Neural cell (in vitro differentiated cells): ENCODE results near the gene CHST8. TPM values are rescaled to one million over a fixed set of nuclear protein-coding genes. Genes with fewer than 3 reads are reported as not detected.

Source experiments
- H2AFZ ChIP-seq: fragments of 200-600, 300-800 bp; sonication (generic), shearing (Covaris generic); 2 replicates; pipeline ENCODE4 v1.6.0; 2014; ENCODE audit warnings: low read depth, mild to moderate bottlenecking, antibody characterized with exemption, low read length, moderate library complexity
- H3F3A ChIP-seq: fragments of 200-600 bp; shearing (Covaris generic); 2 replicates; pipeline ENCODE4 v1.6.1; 2016; ENCODE audit warnings: mild to moderate bottlenecking, moderate library complexity, mixed read lengths, antibody characterized with exemption, low read length; ENCODE audit not compliant: insufficient read depth, poor library complexity, severe bottlenecking
- H3K27ac ChIP-seq: fragments of 200-600, 300-800 bp; sonication (generic), shearing (Covaris generic); 2 replicates; pipeline ENCODE4 v1.5.1; 2014; ENCODE audit warnings: mild to moderate bottlenecking, low read length, moderate library complexity
- H3K27me3 ChIP-seq: fragments of 300-800, 200-600 bp; sonication (generic), shearing (Covaris generic); 2 replicates; pipeline ENCODE4 v1.6.0; 2014; ENCODE audit warnings: mild to moderate bottlenecking, low read depth, low read length, moderate library complexity; ENCODE audit not compliant: insufficient read depth
- H3K36me3 ChIP-seq: fragments of 300-800, 200-600 bp; sonication (generic), shearing (Covaris generic); 2 replicates; pipeline ENCODE4 v1.5.1; 2014; ENCODE audit warnings: mild to moderate bottlenecking, antibody characterized with exemption, low read length, moderate library complexity; ENCODE audit not compliant: insufficient read depth
- H3K4me2 ChIP-seq: fragments of 300-800, 200-600 bp; sonication (generic), shearing (Covaris generic); 2 replicates; pipeline ENCODE4 v1.6.0; 2014; ENCODE audit warnings: mild to moderate bottlenecking, low read length
- H3K4me3 ChIP-seq: fragments of 300-800, 200-600 bp; sonication (generic), shearing (Covaris generic); 2 replicates; pipeline ENCODE4 v1.5.1; 2014; ENCODE audit warnings: mild to moderate bottlenecking, low read length, moderate library complexity
- H3K79me2 ChIP-seq: fragments of 200-600 bp; shearing (Covaris generic); replicated peaks from 2 replicates; pipeline ENCODE4 v1.6.0; 2014; ENCODE audit warnings: mild to moderate bottlenecking, low read length, moderate library complexity; ENCODE audit not compliant: insufficient read depth
- H3K9ac ChIP-seq: fragments of 300-800, 200-600 bp; sonication (generic), shearing (Covaris generic); 2 replicates; pipeline ENCODE4 v1.6.1; 2016; ENCODE audit warnings: mild to moderate bottlenecking, low read length, mixed read lengths
- H3K9me2 ChIP-seq: fragments of 200-600 bp; shearing (Covaris generic); 2 replicates; pipeline ENCODE4 v1.6.1; 2016; ENCODE audit warnings: mild to moderate bottlenecking, low read length, mixed read lengths; ENCODE audit not compliant: insufficient read depth
- H3K9me3 ChIP-seq: fragments of 200-600, 300-800 bp; sonication (generic), shearing (Covaris generic); 2 replicates; pipeline ENCODE4 v1.6.1; 2016; ENCODE audit warnings: mild to moderate bottlenecking, mixed run types, low read length, moderate library complexity, mixed read lengths
- H4K20me1 ChIP-seq: fragments of 200-600 bp; shearing (Covaris generic); 2 replicates; pipeline ENCODE4 v1.6.1; 2016; ENCODE audit warnings: mild to moderate bottlenecking, mixed run types; ENCODE audit not compliant: insufficient read depth
- EP300 ChIP-seq: fragments of 450-650 bp; conservative IDR thresholded peaks from 2 replicates; pipeline ENCODE4 v1.6.1; 2014; ENCODE audit warnings: antibody characterized with exemption, mild to moderate bottlenecking, moderate library complexity; ENCODE audit not compliant: poor library complexity, severe bottlenecking
- MXI1 ChIP-seq: fragments of 450-650 bp; conservative IDR thresholded peaks from 2 replicates; pipeline ENCODE4 v1.6.1; 2014; ENCODE audit warnings: antibody characterized with exemption, mild to moderate bottlenecking; ENCODE audit not compliant: poor library complexity, severe bottlenecking
- POLR2AphosphoS5 ChIP-seq: IDR thresholded peaks from 2 replicates; pipeline ENCODE4 v1.6.1; 2012
- RAD21 ChIP-seq: fragments of 450-650 bp; conservative IDR thresholded peaks from 2 replicates; pipeline ENCODE4 v1.6.1; 2014; ENCODE audit warnings: antibody characterized with exemption, mild to moderate bottlenecking, moderate library complexity
- SMC3 ChIP-seq: fragments of 450-650 bp; conservative IDR thresholded peaks from 2 replicates; pipeline ENCODE4 v1.6.1; 2014; ENCODE audit warnings: antibody characterized with exemption, mild to moderate bottlenecking, moderate library complexity; ENCODE audit not compliant: poor library complexity
- polyA plus RNA-seq: library from polyadenylated mRNA; depleted of rRNA; stranded (reverse); fragments of >200 nt; gene quantifications from 2 replicates; pipeline ENCODE4 v1.2.3, GENCODE V29; 2014
- TF ChIP-seq, protein P1 (sequence below): IDR thresholded peaks from 2 replicates; pipeline ENCODE4 v1.6.1; 2012; ENCODE audit warnings: borderline replicate concordance

CHST8 gene
- polyA plus RNA-seq, 1 donor from 2014 or later: 7.1 TPM

DNA sequence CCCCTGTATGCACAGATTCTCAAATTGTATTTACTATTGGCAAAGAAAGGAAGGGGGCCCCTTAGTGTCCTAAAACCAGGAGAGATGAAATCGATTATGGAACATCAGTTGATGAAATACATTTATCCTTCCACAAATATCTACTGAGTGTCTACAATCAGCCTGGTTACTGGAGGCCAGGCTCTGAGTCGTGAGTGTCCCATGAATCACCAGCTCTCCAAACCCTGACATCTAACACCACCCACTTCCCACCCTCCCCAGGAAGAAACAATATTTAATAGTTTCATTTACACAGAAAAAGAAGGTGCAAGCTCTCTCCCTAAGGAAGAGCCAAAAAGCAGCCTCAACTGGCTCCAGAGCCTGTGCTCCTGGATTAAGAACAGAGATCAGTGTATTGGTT, 200.1 kb downstream of the CHST8 start:
- no peak overlapping the region for H3K27ac ChIP-seq
- H3K9ac ChIP-seq: no peak overlapping the region
- H4K20me1 ChIP-seq: no peaks in the 10 kb centered on the region
- no peak overlapping the region for H3K4me3 ChIP-seq
- H3K36me3 ChIP-seq: no peaks in the 10 kb centered on the region
- H3K27me3 ChIP-seq: no peaks in the 10 kb centered on the region
- H3K9me3 ChIP-seq: no peaks in the 10 kb centered on the region
- H3F3A ChIP-seq: no peaks in the 10 kb centered on the region
- no peaks in the 10 kb centered on the region for H3K79me2 ChIP-seq
- TF ChIP-seq, protein P1, sequence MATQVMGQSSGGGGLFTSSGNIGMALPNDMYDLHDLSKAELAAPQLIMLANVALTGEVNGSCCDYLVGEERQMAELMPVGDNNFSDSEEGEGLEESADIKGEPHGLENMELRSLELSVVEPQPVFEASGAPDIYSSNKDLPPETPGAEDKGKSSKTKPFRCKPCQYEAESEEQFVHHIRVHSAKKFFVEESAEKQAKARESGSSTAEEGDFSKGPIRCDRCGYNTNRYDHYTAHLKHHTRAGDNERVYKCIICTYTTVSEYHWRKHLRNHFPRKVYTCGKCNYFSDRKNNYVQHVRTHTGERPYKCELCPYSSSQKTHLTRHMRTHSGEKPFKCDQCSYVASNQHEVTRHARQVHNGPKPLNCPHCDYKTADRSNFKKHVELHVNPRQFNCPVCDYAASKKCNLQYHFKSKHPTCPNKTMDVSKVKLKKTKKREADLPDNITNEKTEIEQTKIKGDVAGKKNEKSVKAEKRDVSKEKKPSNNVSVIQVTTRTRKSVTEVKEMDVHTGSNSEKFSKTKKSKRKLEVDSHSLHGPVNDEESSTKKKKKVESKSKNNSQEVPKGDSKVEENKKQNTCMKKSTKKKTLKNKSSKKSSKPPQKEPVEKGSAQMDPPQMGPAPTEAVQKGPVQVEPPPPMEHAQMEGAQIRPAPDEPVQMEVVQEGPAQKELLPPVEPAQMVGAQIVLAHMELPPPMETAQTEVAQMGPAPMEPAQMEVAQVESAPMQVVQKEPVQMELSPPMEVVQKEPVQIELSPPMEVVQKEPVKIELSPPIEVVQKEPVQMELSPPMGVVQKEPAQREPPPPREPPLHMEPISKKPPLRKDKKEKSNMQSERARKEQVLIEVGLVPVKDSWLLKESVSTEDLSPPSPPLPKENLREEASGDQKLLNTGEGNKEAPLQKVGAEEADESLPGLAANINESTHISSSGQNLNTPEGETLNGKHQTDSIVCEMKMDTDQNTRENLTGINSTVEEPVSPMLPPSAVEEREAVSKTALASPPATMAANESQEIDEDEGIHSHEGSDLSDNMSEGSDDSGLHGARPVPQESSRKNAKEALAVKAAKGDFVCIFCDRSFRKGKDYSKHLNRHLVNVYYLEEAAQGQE: no peak
- no peak for TF ChIP-seq EP300
- no peak for TF ChIP-seq POLR2AphosphoS5
- TF ChIP-seq RAD21: no peak
- no peak for TF ChIP-seq MXI1
- no peak for TF ChIP-seq SMC3
- H2AFZ ChIP-seq: no peak overlapping the region
- no peak overlapping the region for H3K4me2 ChIP-seq
- H3K9me2 ChIP-seq: no peaks in the 10 kb centered on the region

Other genes starting within 250 kb of the CHST8 start
- 64.6 and 67.5 TPM in 2 replicates for gene CEBPG, start 248.2 kb upstream of the CHST8 start, polyA plus RNA-seq
- gene PEPD, start 100.2 kb upstream of the CHST8 start, polyA plus RNA-seq: 43.9 and 59.8 TPM in 2 replicates
- 67.9 and 93.6 TPM in 2 replicates for gene KCTD15, start 174.9 kb downstream of the CHST8 start, polyA plus RNA-seq